Colonic mucosa (tissue), 4 donors: ENCODE data around the gene SRSF11. TPM values are rescaled to one million over a fixed set of nuclear protein-coding genes. Genes with fewer than 3 reads are reported as not detected.

Experiments used
- DNase-seq: peaks from one replicate; pipeline ENCODE4 v3.0.0-alpha.2; 2020
- H3K27ac ChIP-seq: fragments of 200-600 bp; one replicate; pipeline ENCODE4 v1.8.0; 2021
- H3K27me3 ChIP-seq: fragments of 200-600 bp; one replicate; pipeline ENCODE4 v1.8.0; 2021
- H3K36me3 ChIP-seq: fragments of 200-600 bp; one replicate; pipeline ENCODE4 v1.8.0; 2021
- H3K4me1 ChIP-seq: fragments of 200-600 bp; one replicate; pipeline ENCODE4 v1.8.0; 2021; ENCODE audit warnings: mild to moderate bottlenecking
- H3K4me3 ChIP-seq: fragments of 200-600 bp; one replicate; pipeline ENCODE4 v1.8.0; 2021
- H3K9ac ChIP-seq, 2 donors: one replicate each; pipeline ENCODE4 v1.7.0; 2013; ENCODE audit warnings: control low read depth in 2 of 2, low read depth in 2 of 2, low read length in 2 of 2
- H3K9me3 ChIP-seq: fragments of 200-600 bp; one replicate; pipeline ENCODE4 v1.8.0; 2021
- CTCF ChIP-seq: fragments of 200-600 bp; IDR thresholded peaks from one replicate; pipeline ENCODE4 v1.8.0; 2022; ENCODE audit warnings: antibody characterized with exemption, mild to moderate bottlenecking
- intact Hi-C: fragments of 100-400 bp; cut with DNase I; formaldehyde crosslinking; loops from one replicate; pipeline ENCODE4 v1.14.1; 2022
- total RNA-seq, 2 donors: library from RNA; stranded (reverse); fragmentation: NEBNext Ultra II Directional in 1 of 2; extraction: Animal tissue kit (Norgen Biotek cat#: 25700) in 1 of 2; gene quantifications; one replicate each; pipeline ENCODE4 v1.2.1, GENCODE V29; 2021
- donor health status: healthy.
- donor health status: DM: no; HTN: no; CAD: no.
- donor health status: DM: no; HTN: no; CAD: no.

SRSF11 gene
- total RNA-seq, 2 donors from 2014 or later = 100 to 116 TPM

GRCh38 chr1:70222716-70223235, 1.6 kb downstream of the SRSF11 start:
- H3K4me1 ChIP-seq = peaks cover 15% of the 10 kb centered on the region
- intact Hi-C loops = no loop called here
- H3K27me3 ChIP-seq = no peaks in the 10 kb centered on the region
- TF ChIP-seq CTCF = no peak
- no peak overlapping the region for H3K9ac ChIP-seq
- H3K4me3 ChIP-seq = peak overlapping the region; percentile 78
- no peak for DNase-seq
- no peaks in the 10 kb centered on the region for H3K9me3 ChIP-seq
- no peaks in the 10 kb centered on the region for H3K36me3 ChIP-seq
- peak overlapping the region; percentile 98 for H3K27ac ChIP-seq

GRCh38 chr1:70224954-70225353, 3.8 kb downstream of the SRSF11 start:
- H3K36me3 ChIP-seq = peaks cover 6% of the 10 kb centered on the region
- no peaks in the 10 kb centered on the region for H3K27me3 ChIP-seq
- no peak for TF ChIP-seq CTCF
- no peak overlapping the region for H3K9ac ChIP-seq
- no peak overlapping the region for H3K4me3 ChIP-seq
- no peak for DNase-seq
- no peaks in the 10 kb centered on the region for H3K9me3 ChIP-seq
- H3K27ac ChIP-seq = no peak overlapping the region
- intact Hi-C loops = no loop called here
- H3K4me1 ChIP-seq = peaks cover 15% of the 10 kb centered on the region

- Histone ChIP-seq H3K4me3 (no peak overlapping the region), H3K27ac (no peak overlapping the region)
These were observed 6.3 kb downstream of the SRSF11 start for GRCh38 chr1:70227439-70227838.

GRCh38 chr1:70228670-70229069, 7.5 kb downstream of the SRSF11 start:
- Histone ChIP-seq H3K27ac (no peak overlapping the region), H3K9ac (no peak overlapping the region), H3K4me1 (no peaks in the 10 kb centered on the region), H3K27me3 (no peaks in the 10 kb centered on the region), H3K9me3 (no peaks in the 10 kb centered on the region), H3K4me3 (no peak overlapping the region), H3K36me3 (peaks cover 6% of the 10 kb centered on the region)
- no peak for TF ChIP-seq CTCF
- no peak for DNase-seq
- intact Hi-C loops = no loop called here

More at GRCh38 chr1:70227439-70227838, 6.3 kb downstream of the SRSF11 start:
- Histone ChIP-seq H3K27me3 (no peaks in the 10 kb centered on the region), H3K4me1 (peaks cover 6% of the 10 kb centered on the region), H3K36me3 (peaks cover 6% of the 10 kb centered on the region), H3K9me3 (no peaks in the 10 kb centered on the region), H3K9ac (no peak overlapping the region)
- no peak for DNase-seq
- intact Hi-C loops = no loop called here
- no peak for TF ChIP-seq CTCF

- Histone ChIP-seq H3K4me3 (no peak overlapping the region), H3K27ac (no peak overlapping the region), H3K9ac (no peak overlapping the region), H3K9me3 (no peaks in the 10 kb centered on the region), H3K4me1 (no peaks in the 10 kb centered on the region), H3K27me3 (no peaks in the 10 kb centered on the region), H3K36me3 (peaks cover 6% of the 10 kb centered on the region)
- no peak for DNase-seq
- intact Hi-C loops = loop anchor here (10.0 kb wide), 1 partner anchor 843 kb away; no protein-coding TSS in a partner anchor
- no peak for TF ChIP-seq CTCF
These were observed 10.3 kb downstream of the SRSF11 start for GRCh38 chr1:70231475-70231874.
